Mesodermal cell (in vitro differentiated cells): ENCODE measurements around the gene KCNQ5.
"Not testable (repeated sequence)": the region's sequence is repeated elsewhere in the genome, so short reads cannot be mapped to it uniquely, and the experiment has no call there.

Experiments
- H3K27ac ChIP-seq: 2 replicates; pipeline ENCODE4 v1.7.0; 2013; ENCODE audit warnings: mild to moderate bottlenecking, low read depth, low read length, moderate library complexity; ENCODE audit not compliant: severe bottlenecking
- H3K36me3 ChIP-seq: 2 replicates; pipeline ENCODE4 v1.7.1; 2013; ENCODE audit warnings: mild to moderate bottlenecking, low read length, moderate library complexity; ENCODE audit not compliant: control insufficient read depth, insufficient read depth
- H3K4me1 ChIP-seq: one replicate; pipeline ENCODE4 v1.7.1; 2013; ENCODE audit warnings: mild to moderate bottlenecking, low read length; ENCODE audit not compliant: insufficient read depth, control insufficient read depth, poor library complexity, severe bottlenecking
- H3K4me3 ChIP-seq: 2 replicates; pipeline ENCODE4 v1.7.0; 2013; ENCODE audit warnings: low read length, control low read depth, mild to moderate bottlenecking; ENCODE audit not compliant: insufficient read depth, poor library complexity, severe bottlenecking; ENCODE audit errors: extremely low read depth
- H3K9me3 ChIP-seq: 2 replicates; pipeline ENCODE4 v1.7.1; 2013; ENCODE audit warnings: mild to moderate bottlenecking, low read length, moderate library complexity; ENCODE audit not compliant: control insufficient read depth
- WGBS, 2 experiments: methylation state at CpG; one replicate each; pipeline ENCODE4 v1.1.5; 2013; ENCODE audit warnings: missing lambda C conversion rate in 2 of 2; ENCODE audit not compliant: insufficient coverage in 2 of 2; 5-methylcytosine and 5-hydroxymethylcytosine counted together

Gene KCNQ5

GRCh38 chr6:73233971-73234370 lies 612.1 kb downstream of the KCNQ5 start:
- not testable (repeated sequence) for H3K36me3 ChIP-seq, H3K4me1 ChIP-seq, H3K27ac ChIP-seq, H3K9me3 ChIP-seq, H3K4me3 ChIP-seq
- 50% methylated on average over 1 of the region's 3 CpGs; no CpG with 5 or more reads in 1 of the 2 experiments for WGBS, 2 experiments

GRCh38 chr6:73234733-73235132 lies 612.9 kb downstream of the KCNQ5 start:
- Histone ChIP-seq H3K4me1 (no peaks in the 10 kb centered on the region), H3K27ac (no peak overlapping the region), H3K36me3 (no peaks in the 10 kb centered on the region), H3K4me3 (no peak overlapping the region), H3K9me3 (no peaks in the 10 kb centered on the region)
- no CpG with 5 or more reads among the region's 1 CpG for WGBS, 2 experiments

GRCh38 chr6:73236144-73236750 lies 614.4 kb downstream of the KCNQ5 start:
- H3K4me3 ChIP-seq: no peak overlapping the region
- H3K36me3 ChIP-seq: no peaks in the 10 kb centered on the region
- H3K27ac ChIP-seq: no peak overlapping the region
- WGBS, 2 experiments: 90 to 95% methylated on average over 3 to 4 of the region's 5 CpGs
- H3K4me1 ChIP-seq: no peaks in the 10 kb centered on the region
- H3K9me3 ChIP-seq: no peaks in the 10 kb centered on the region

GRCh38 chr6:73240730-73241129 lies 618.9 kb downstream of the KCNQ5 start:
- 80 to 100% methylated on average over 1 to 2 of the region's 4 CpGs for WGBS, 2 experiments
- Histone ChIP-seq H3K27ac (no peak overlapping the region), H3K4me3 (no peak overlapping the region), H3K36me3 (no peaks in the 10 kb centered on the region), H3K4me1 (no peaks in the 10 kb centered on the region), H3K9me3 (no peaks in the 10 kb centered on the region)

- no peaks in the 10 kb centered on the region for H3K36me3 ChIP-seq
- no peaks in the 10 kb centered on the region for H3K9me3 ChIP-seq
- no peak overlapping the region for H3K4me3 ChIP-seq
- no peak overlapping the region for H3K27ac ChIP-seq
- 75 to 84% methylated on average over 3 to 5 of the region's 5 CpGs for WGBS, 2 experiments
- no peaks in the 10 kb centered on the region for H3K4me1 ChIP-seq
These were observed 620.1 kb downstream of the KCNQ5 start for GRCh38 chr6:73242001-73242400.
